HG03103 (cell line): ENCODE measurements around the gene ITGB4.

Experiments
- ATAC-seq: cut with Tn5 transposase; IDR thresholded peaks from one replicate; pipeline ENCODE4 v1.9.1; 2021; ENCODE audit warnings: low read depth; ENCODE audit not compliant: unreplicated experiment

ITGB4 gene

DNA sequence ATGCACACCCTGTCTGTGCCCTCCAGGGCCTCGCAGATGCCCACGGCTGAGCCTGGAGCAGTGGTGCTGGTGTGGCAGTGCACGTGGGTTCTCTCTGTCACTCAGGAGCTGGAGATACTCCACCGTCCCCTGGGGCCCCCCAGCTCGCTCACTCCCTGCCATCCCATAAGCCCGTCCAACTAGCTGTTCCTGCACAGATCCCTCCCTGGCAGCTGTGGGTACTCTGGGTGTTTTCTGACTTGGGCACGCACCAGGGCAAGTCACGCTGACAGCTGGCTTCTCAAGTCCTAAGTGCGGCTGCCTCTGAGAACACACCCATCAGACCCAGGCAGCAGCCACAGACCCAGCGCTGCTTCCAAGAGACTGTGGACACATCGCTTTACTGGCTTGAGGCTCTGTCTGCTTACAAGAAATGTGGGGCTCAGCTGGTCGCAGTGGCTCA, 25.4 kb upstream of the ITGB4 start:
- ATAC-seq, result no peak

DNA sequence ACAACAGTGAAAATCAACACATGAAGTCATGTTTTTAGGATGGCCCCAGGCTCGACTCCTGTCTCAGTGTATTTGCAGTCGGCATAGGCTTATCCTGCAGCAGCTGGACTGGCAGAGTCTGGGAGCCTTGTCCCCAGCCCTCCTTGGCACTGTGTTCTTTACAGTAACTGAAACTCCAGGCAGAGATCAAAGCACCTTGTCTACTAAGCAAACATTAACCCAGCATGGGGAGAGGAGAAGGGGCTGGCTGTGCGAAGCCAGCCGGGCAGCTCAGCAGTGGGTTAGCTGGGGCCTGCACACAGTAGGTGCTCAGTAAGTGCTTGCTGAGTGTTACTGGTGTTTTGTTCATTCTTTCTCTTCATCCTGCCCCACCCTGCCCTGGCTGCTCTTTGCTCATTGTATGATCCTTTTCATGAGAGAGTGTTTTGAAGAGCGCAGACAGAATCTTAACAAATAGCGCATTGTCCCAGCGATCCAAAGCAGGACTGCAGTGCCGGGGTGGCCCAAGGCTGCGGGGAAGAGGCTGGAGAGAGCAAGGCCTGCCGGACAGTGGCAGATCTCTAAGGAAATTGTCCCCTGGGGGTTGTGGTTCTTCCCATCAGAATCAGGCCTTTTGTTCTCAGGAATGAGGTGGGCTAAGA, 23.5 kb upstream of the ITGB4 start:
- no peak for ATAC-seq

DNA sequence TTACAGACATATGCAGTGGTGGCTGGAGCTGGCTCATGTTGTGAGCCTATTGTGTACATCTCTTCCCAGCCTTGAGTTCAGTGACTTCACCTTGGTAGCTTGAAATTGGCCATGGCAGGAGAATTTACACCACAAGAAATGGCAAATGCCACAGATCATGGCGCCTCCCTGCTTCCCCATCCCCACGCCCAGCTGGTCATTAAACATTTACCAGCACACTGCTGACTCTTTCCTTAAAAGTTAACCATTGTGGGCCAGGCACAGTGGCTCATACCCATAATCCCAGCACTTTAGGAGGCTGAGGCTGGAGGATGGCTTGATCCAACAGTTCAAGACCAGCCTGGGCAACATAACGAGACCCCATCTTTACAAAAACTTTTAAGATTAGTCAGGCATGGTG, 22.6 kb upstream of the ITGB4 start:
- ATAC-seq, result no peak

DNA sequence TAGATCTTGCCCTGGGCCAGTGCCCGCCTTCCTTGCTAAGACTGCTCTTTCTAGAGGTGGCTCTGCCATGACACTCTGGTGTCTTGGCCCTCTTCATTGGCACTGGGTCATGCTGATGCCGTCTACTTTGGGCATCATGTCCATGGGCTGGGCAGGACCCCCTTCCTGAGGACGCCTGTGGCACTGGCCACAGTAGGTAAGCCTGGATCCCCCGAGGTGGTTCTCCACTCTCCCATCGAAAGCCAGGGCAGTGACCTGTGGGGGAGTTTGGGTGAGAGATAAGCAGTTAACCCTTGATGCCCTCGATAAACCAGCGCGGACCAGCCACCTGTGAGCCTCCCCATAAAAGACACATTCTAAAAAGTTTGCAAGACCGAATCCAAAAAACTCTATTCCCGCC, 20.0 kb upstream of the ITGB4 start:
- no peak for ATAC-seq

DNA sequence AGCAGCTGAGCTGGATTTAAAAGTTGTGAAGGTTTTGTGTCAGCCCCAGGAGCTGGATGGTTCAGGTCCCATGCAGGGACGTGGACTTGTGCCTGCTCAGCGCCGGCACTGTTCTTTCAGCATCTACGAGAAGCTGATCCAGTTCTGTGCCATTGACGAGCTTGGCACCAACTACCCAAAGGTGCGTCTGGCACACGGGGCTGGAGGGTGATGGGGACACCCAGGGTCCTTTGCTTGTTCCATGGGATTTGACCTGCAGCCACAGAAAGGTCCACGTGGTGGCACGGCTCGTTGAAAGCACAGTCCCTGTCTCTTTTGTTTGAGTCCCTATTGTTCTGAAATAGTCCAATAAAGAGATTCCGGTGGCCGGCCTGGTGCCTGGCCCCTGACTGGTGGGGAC, 18.1 kb upstream of the ITGB4 start:
- ATAC-seq, result no peak

DNA sequence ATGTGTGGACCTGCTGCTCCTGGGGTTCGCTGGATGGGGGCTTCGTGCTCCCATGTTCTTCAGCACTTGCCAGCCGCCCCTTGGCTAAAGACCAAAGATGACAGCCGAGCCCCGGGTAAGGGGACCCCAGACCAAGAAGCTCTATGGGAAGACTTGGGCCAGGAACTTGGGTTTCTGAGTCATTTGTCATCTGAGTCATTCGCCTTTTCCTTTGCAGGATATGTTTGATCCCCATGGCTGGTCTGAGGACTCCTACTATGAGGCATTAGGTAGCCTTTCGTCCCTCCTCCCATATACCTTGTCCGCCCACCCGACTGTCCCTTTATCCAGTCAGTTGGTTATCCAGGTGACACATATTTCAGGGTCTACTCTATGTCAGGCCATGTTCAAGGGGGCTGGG, 17.7 kb upstream of the ITGB4 start:
- no peak for ATAC-seq

DNA sequence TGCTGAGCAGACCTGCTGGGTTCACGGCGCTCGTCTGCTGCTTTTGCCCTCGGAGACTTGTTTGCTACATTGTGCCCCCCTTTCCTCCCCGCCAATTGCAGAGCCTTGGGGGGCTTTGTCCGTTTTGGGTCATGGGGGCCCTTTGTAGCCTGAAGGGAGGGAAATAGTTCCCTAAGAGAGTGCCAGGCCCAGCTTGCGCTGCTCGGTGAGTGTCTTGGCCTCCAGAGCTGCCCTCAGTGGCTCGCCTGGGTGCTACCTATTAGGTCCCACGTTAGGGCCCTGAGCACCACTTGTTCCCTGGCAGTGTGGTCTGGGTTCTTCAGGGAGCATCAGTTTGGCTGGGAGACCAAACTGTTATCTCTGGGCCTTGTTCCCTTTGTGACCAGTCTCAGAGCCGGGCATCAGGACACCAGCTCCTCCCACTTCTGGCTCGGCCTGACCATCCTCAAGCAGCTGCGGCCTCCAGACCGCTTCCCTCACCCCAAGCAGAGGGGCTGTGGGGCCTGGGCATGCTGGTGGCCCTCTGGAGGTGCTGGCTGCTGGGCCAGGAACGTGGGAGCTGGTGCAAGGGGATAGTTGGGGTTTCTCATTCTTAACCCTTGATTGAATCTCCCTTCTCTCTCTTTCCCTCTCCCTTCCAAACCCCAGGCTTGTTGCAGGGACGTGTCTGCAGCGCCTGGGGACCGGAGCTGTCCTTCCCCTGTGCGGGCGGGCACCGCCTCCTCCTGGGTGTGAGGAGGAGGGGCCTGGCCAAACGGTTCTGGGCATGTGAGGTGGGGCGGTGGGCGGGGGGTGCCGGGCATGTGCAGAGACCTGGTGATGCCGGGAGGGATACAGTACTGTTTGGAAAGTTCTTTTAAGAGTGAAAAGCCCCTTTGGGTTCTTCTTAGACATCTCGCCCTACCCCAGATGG, 16.0 kb upstream of the ITGB4 start:
- no peak for ATAC-seq

DNA sequence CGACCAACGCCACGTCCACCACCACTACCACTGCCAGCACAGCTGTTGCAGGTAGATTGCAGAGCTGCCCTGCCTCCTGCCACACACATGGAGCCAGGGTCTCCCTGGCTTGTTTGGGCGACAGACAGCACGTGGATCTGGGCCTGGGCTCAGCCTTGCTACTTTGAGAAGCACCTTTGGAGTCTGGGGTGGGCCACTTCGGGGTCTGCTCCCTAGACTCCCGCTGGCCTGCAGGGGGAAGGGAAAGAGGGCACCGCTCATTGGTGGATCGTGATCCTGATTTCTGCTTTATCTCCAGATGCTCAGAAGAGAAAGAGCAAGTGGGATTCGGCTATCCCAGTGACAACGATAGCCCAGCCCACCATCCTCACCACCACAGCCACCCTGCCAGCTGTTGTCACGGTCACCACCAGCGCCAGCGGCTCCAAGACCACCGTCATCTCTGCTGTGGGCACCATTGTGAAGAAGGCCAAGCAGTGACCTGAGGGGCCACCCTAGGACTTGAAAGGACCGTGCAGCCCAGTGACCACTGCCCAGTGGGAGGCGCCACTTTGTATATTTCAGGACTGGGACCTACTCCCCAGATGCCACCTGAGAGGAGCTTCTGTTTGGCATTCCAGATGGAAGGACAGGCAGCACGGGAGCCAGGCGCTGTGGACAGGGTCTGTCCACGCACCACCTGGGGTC, 15.1 kb upstream of the ITGB4 start:
- no peak for ATAC-seq

DNA sequence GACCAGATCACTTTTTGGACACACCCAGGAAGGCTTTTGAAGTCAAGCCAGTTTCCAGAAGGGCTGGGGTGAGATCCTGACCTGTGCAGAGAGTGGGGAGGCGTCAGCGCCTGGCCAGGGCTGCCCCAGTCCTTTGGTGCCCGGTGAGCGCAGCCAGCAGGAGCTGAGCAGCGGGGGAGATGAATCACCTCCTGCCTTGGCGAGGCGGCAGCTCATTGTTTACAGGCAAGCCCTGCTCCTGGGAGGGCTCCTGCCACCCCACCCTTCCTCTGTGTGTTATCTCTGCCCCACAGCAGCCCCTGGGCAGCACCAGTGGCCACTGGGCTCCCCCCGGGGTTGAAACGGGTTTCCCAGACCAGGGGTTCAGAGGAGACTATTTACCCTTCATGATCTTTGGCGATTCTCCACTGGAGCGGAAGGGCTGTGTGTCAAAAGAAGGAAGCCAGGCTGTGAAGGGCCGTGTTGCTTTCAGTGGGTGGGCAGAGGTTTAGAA, 14.1 kb upstream of the ITGB4 start:
- no peak for ATAC-seq

DNA sequence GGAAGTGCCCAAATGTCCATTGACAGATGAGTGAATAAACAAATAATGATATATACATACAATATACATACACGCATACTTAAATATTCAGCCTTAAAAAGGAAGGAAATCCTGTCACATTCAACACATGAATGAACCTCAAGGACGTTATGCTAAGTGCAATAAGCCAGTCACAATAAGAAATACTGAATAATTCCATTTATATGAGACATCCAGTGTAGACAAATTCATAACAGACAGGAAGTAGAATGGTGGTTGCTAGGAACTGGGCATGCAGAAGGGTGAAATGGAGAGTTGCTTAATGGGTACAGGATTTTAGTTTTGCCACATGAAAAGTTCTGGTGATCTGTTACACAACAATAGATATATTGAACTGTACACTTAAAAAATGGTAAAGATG, 8.8 kb upstream of the ITGB4 start:
- no peak for ATAC-seq

DNA sequence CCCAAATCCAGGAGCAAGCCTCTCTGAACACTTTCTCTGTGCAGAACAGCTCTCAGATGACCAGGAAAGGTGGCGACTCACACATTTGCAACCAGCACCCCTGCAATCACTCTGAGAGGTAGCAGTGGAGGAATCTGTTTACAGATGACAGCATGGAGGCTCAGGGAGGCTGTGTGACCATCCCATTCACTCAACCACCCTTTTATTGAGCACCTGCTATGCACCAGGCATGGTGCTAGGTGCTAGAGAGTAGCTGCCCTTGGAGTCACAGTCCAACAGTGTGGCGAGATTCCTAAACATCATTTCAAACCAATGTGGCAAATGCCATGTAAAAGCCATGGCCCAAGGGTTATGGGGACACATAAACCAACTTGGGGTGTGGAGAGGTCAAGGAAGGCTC, 1.5 kb upstream of the ITGB4 start:
- ATAC-seq, result no peak

DNA sequence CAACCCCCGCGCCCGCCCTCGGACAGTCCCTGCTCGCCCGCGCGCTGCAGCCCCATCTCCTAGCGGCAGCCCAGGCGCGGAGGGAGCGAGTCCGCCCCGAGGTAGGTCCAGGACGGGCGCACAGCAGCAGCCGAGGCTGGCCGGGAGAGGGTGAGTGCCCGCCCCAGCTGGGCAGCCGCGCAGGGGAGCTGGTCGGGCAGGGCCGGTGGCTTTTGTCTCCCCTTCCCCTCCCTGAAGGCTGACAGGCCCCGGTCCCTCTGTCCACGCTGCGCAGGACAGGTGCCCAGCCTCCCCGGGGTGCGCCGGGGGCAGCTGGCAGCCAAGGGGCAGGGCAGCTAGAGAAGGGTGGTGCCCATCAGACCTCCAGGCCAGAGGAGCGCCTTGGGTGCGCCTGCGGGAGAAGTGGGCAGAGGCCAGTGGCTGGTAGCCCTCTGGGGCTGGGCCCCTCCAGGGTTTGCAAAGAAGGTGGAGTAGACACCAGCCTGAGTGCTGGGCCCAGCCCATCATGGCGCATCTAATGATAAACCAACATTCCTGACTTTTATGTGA, 278 bp downstream of the ITGB4 start:
- no peak for ATAC-seq

DNA sequence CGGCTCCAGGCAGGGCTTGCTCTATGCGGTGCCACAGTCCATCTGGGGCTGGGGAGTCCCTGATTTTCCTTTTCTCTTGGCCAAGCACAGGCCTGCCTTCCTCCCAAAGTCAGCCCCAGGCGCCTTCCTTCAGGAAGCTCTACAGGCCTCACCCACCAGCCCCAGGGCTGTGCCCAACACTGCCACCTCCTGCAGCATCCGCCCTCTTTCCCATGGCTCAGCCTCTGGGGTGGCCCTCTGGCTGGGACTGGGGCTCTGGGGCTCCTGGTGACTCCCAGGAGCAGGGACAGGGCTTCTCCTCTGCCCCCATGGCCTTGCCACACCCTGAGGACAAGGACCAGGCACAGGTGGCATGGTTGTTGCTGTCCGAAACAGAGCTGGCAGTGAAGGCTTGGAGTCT, 817 bp downstream of the ITGB4 start:
- ATAC-seq, result no peak

DNA sequence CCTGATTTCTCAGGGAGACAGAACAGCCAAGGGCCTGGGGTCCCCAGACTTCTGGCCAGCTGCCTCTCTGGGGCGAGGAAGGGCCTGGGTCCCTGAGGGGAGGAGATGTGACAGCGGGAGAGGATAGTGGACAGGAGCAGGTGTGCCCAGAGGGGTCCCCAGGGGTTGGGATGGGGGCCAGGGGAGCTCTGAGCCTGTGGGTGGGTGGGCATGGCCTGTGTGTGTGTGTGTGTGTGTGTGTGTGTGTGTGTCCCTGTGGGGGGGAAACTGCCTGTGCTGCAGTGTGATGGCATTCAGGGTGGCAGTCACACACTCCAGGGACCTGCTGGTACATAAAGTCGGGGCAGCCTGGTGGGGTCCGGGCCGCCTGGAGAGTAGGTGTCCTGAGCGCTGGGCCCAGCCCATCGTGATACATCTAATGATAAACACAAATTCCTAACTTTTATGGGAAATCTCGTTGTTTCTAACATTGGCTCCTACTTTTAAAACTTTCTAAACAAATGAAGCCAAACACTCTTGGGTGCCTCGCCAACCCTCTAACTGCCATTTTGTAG, 1.4 kb downstream of the ITGB4 start:
- no peak for ATAC-seq

DNA sequence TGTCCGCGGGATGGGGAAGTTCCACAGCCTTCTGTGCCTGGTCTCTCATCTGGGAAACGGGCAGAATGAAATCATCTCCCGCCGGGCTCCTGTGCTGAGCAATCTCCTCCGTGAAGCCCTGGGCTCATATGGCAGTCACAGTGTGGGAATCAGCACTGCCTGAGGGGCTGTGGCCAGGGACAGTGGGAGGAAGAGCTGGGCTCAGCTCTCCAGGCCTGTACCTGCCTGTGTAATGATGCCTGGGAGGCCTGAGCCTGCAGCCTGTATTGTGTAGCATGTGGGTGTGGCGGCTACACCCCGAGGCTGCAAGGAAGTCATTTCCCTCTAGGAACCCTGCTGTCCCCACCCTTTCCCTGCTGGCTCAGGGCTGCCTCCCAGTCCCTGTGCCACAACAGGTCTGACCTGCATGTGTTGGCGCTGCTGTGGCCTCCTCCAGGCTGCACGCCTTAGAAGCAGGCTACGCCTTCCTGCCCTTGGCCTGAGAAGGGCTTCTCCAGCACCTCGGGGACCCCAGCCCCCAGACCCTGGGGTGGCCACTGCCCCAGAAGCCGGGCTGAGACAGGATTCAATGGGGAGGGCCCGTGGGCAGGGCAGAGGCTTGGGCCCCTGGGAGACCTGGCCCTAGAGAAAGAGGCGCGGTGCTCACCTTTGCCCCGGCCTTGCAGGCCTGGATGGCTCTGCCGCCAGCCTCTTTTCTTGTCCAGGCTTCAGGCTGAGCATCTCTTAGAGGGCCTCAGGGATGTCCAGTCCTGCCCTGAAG, 2.1 kb downstream of the ITGB4 start:
- no peak for ATAC-seq

DNA sequence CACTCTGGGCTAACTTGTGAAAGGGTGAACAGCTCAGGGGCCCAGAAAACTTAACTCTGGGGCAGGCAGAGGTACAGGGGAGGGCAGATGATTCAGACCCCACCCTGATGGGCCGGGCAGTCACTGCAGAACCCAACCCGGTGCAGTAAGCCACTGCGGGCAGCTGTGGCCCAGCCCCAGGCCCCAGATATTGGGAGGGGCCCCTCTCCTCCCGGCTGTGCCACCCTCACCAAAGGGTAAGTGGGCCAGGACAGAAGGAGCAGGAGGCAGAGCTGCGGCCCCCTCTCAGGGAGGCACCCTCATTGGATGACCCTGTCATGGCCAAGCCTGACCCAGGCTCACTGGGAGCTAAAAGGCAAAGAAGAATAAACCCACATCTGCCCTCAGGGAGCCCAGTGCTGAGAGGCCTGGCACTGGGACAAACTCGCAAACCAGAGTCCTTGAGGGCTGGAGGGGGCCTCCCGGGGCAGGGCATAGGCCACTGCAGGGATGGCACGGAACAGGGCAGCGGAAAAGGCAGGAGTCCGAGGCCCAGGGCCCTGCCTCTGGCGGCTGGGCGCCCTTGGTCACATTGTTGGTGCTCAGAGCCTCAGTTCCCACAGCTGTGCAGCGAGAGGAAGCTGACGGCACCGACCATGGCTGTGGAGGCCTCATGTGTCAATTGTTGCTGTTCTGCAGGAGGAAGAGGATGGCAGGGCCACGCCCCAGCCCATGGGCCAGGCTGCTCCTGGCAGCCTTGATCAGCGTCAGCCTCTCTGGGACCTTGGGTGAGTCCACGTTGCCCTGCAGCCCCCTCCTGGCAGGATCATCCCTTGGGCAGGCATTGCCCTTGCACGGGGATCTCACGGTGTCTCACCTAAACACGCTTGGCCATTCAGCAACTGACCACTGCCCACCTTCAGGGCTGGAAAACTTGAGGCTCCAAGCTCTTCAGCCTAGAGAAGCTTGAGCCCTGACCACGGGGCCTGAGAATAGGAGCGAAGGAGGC, 3.1 kb downstream of the ITGB4 start:
- ATAC-seq, result no peak

DNA sequence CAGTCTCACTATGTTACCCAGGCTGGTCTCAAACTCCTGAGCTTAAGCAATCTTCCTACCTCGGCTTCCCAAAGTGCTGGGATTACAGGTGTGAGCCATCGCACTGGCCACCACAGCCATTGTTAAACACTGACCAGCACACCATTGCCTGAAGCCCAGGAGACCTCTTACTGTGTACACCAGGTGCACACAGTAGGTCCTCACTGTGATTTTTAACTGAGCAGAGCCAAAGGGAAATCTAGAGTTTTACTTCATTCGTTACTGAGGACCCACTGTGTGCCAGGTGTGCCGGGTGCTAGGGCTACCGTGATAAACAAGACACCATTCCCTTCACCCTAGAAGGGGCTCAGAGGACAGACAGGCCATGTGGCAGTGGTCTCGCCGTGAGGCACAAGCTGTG, 4.2 kb downstream of the ITGB4 start:
- ATAC-seq, result no peak

DNA sequence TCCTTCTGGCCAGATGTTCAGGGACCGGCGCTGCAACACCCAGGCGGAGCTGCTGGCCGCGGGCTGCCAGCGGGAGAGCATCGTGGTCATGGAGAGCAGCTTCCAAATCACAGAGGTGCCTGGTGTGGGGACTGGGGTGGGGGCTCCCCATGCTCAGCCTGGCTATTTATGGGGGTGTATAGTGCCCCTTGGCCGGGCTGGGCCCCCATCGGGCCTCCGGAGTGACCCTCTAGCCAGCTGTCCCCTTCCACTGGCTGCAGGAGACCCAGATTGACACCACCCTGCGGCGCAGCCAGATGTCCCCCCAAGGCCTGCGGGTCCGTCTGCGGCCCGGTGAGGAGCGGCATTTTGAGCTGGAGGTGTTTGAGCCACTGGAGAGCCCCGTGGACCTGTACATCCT, 6.1 kb downstream of the ITGB4 start:
- no peak for ATAC-seq

DNA sequence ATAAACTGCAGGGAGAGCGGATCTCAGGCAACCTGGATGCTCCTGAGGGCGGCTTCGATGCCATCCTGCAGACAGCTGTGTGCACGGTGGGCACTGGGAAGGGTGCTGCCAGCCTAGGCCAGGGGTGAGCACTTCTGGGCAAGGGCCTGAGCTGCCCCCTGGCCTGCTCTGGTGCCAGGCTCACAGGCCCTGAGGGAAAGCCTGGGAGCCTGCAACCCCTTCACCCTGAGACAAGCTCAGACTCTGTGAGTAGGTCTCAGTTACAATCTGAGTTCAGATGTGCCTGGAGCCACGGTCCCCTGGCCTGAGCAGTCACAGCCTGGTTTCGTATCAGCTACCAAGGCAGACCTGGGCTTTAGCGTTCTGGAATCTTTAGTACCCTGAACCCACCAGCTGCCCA, 8.1 kb downstream of the ITGB4 start:
- no peak for ATAC-seq
